HG03457 (cell line): ENCODE results near the gene MRPL17.

Source experiments
- ATAC-seq: cut with Tn5 transposase; IDR thresholded peaks from one replicate; pipeline ENCODE4 v1.9.1; 2021; ENCODE audit warnings: moderate number of reproducible peaks; ENCODE audit not compliant: unreplicated experiment

MRPL17 gene

DNA sequence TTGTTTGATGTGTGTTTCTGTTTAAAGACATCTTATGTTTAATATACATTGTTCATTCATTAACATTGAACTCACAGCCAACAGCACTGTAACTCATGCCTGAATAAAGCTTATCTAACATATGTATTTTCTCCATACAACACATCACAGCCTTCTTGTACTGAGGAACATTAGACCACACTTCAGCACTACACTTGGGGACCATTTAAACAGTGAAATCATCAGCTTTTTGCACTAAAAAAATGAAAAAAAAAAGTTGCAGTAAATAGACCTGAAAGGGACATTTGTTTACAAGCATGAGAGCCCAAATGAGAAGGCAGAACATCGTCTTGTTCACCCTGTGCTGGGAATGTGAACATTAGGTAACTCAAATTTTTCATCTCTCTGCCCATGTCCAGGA is 48.6 kb downstream of the MRPL17 start:
- ATAC-seq: no peak

DNA sequence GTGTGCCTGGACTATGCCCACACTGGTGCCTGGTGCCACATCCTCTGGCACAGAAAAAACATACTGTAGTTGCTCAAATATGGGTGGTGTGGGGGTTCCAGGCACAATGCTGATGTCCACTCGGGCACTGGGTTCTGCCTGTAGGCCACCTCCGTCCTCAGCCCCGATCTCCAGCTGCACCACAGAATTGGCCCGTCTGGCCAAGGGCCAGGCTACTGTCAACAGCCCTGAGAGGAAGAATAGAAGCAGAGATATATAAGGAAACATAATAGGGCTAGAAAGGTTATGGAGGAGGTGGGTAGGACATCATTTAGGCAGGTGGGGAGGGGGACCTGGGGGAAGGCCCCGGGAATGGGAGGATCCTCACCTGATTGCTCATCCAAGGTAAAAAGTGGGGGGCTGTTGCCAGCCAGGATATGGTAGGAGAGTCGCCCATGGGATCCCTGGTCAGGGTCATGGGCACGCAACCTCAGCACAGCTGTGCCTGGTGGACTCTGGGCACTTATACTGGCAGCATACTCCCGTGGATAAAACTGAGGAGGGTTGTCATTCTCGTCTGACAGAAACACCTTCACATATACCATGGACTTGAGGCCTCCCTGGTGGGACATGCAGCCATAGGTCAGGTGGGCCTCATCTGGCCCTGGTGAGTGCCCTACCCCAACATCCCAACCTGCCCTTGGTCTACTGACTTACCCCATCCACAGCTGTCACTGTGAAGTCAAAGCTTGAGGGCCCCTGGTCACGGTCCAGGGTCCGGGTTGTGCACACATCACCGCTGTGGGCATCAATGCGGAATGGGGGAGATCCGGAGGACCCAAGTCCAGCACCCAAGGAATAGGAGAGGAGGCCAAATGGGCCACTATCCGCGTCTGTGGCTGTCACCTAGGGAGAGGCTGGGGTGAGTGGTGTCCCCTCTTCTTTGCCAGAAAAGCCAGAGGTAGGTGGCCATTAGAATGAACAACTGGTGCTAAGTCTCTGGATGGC is 49.4 kb downstream of the MRPL17 start:
- no peak for ATAC-seq

DNA sequence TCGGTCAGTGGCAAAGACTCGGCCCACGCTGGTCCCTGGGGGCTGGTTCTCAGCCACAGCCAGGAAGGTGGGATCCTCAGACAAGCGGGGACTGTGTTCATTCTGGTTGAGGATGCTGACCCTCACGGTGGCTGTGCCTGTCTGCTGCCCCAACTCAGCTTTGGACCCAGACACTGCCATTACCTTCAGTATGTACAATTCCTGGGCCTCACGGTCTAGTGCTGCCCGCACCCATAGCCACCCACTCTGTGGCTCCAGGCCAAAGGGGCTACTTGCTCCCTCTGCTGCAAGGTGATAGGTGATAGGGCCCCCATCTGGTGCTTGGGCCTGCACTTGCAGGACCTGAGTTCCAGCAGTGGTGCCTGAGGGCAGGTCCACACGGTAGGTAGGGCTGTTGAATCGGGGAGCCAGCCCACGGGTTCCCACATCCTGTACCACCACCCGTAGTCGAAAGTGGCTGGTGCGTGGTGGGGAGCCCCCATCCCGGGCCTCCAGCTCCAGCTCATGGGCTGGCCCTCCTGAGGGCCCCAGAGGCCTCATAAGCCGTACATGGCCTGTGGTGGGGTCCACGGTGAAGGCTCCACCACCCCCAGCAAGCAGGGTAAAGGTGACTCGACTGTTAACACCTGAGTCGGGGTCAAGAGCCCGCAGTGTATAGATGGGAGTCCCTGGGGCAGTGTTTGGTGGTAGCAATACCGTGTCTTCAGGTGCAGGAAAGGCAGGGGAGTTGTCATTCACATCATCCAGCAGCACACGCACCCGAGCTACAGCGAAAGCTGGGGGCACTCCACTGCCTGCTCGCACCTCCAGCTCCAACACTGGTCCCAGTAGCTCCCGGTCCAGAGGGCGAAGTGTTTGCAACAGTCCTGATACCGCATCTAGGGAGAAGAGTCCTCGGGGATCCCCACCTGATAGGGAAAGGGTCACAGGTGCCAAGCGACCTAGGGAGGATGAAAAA is 50.7 kb downstream of the MRPL17 start:
- ATAC-seq: no peak

DNA sequence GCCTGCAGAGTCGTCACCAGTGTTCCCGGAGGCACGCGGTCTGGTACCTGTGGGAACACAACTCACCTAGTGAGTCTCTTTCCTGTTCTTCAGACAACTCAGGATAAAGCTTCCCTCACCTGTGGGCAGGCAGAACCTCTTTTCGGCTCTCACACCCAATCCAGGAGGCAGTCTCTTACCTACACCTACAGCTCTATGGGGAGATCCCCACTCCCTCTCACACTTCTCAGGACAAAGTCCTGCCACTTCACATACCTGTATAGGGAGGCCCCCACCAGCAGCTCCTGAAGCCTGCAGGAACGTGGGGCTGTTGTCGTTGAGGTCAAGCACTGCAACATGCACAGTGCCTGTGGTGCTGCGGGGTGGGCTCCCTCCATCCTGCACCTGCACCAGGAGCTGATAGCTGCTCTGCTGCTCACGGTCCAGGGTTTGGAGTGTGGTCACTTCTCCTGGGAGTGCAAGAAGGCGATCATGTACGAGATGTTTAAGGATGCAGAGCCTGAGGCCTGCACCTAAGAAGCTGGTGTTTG is 51.7 kb downstream of the MRPL17 start:
- no peak for ATAC-seq

DNA sequence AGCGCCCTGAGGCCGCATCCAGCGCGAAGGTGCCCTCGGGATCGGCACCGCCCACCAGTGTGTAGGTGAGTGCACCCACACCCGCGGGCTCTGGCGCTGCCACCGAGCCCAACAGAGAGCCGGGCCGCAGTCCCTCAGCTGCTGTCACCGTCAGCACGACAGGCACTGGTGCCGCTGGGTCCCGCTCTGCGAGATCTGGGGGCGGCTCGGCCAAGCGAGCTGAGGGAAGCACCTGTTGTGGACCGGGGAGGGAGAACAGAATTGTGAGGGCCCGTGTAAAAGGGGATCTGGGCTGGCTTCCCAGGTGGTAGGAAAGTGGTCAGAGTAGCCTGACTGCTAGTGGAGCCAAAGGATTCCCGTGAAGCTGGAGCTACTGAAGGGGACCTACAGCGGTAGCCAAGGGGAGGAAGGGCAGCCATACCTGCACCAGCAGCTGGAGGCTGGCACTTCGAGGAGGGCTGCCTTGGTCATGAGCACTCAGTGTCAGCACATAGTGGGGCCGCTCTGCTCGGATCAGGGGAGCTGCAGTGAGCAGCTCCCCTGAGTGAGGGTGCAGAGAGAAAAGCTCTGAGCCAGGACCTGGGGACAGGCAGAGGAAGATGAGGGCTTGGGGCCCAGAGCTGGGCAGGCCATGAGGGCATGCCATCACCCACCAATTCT is 52.4 kb downstream of the MRPL17 start:
- no peak for ATAC-seq
